ENCODE results near the gene PLCB1.
"Not testable (repeated sequence)": the region's sequence is repeated elsewhere in the genome, so short reads cannot be mapped to it uniquely, and the experiment has no call there.

PLCB1 gene

GRCh38 chr20:8335495-8336195 is 203.6 kb downstream of the PLCB1 start:
- peak in 1 of 14 donors; percentile 46 for DNase-seq

GRCh38 chr20:8339349-8339748 is 207.3 kb downstream of the PLCB1 start:
- DNase-seq: no peak

DNA sequence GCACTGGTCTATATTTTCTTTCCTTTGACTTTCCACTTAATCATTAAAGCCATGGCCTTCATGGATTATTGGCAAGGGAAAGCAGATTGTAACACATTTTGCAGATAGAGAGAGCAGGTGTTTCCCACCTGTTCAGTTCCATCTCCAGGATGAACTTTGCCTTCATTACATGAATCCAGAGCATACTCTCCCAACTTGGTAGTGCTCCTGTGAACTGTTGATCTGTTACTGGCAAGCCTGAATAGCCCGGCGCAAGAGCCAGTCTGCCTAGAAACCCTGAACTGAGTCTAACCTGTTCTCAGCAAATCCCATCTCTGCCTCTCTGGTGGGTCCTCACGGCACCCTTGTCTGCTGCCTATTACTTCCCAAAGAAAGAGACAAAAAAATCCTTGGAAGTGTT is 210.3 kb downstream of the PLCB1 start:
- no peak for DNase-seq

DNA sequence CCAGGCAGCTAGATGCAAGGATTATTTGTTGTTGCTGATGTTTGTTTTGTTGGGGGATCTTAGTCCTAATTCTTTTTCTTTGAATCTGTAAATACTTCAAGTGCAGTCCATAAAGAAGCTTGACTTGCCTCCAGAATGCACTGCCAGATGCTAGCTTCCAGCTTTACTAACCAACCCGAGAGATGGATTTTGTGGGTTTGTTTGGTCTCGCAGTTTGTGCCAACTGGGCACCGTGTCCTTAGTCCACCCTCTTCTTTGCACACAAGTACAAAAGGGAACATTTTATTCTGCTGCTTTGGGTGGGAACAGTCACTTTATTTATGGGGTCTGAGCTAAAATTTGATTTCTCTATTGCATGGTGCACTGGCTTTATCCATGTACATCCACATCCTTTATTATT is 212.0 kb downstream of the PLCB1 start:
- peak in 2 of 14 donors; percentile 20 to 22 for DNase-seq

GRCh38 chr20:8344631-8345030 is 212.6 kb downstream of the PLCB1 start:
- DNase-seq: no peak

DNA sequence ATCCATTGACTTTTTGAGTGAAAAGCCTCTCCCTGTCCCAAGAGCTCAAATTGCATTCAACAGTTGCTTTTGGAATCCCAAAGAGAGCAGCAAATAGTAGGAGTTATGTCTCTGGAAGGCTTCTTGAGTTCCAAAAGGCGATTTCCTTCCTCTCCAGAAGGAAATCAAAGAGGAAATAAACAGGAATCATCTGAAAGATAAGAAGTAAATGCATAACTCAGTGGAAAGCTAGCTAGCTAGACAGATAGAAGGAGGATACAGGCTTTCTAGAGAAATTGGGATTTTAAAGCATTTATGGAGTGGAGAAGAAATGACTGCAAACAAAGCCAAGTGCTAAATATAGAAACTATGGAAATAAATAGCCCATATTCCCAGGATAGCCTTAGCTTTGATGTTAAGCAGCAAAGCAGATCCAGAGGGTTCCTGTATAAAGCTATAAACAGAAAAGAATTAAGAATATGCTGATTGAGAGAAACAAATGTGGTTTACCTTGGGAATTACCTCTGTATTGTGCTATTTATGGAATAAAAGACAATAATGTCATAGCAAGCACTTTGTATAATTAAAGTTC is 214.7 kb downstream of the PLCB1 start:
- no peak for DNase-seq

DNA sequence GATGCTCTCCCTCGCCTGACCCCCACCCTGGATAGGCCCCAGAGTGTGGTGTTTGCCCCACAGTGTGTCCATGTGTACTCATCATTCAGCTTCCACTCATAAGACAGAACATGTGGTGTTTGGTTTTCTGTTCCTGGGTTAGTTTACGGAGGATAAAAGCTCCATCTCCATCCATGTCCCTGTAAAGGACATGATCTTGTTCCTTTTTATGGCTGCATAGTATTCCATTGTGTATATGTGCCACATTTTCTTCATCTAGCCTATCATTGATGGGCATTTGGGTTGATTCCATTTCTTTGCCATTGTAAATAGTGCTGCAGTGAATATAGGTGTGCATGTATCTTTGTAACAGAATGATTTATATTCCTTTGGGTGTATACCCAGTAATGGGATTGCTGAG is 218.2 kb downstream of the PLCB1 start:
- DNase-seq: not testable (repeated sequence)

DNA sequence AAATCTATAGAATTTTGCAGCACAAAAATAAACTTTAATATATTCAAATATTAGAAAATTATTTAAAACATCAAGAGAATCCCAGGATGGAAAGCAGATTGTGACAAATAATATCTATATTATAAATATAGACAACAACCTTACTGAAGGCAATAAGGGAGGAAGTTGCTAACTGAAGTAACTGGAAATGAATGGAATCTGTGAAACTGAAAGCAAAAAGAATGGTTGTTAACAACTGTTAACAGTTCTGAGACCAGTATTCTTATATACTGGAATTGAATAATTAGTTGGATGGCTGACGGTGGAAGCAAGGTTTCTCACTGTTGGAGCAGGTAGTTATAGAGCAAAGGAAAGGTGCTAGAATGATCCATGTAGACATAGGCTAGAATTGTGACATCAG is 220.4 kb downstream of the PLCB1 start:
- DNase-seq: no peak

GRCh38 chr20:8353512-8353911 is 221.4 kb downstream of the PLCB1 start:
- DNase-seq: no peak

DNA sequence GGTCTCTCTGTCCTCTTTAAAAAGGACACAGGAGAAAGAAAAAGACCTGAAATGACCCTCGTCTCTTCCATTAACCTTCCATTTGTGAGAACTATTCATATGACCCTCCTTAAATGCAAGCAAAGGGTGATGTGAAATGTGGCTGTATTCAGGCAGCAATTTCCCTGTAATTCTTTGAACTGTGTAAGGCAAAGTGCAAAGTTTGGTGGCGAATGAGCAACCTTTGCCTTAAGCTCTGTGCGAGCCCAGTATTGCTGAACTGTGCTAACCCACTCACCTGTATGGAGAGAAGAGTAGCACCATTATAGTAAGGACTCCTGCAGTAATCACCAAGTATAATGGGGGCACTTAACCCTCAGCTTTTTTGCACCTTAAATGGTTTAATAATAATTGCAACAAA is 223.4 kb downstream of the PLCB1 start:
- DNase-seq: no peak

GRCh38 chr20:8356806-8357205 is 224.7 kb downstream of the PLCB1 start:
- no peak for DNase-seq

GRCh38 chr20:8357703-8358102 is 225.6 kb downstream of the PLCB1 start:
- no peak for DNase-seq

DNA sequence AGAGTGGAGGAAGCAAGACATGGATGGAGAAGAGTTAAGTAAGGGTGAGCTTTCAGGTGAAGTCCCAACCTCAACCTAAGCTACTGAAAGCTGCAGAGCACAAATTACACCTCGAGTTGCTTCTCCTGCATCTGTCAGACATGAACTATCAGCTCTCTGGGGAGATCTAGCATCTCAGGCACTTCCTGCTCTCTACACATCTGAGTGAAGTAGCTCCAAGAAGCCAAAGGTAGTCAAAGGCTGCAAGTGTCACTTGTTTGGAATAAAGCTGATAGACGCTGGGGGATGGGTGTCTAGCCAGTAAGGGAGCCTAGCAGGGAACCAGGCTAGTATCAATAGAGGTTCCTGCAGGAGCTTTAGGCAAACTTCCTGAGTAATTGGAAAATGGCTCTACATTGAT is 228.0 kb downstream of the PLCB1 start:
- DNase-seq: no peak

GRCh38 chr20:8361006-8361652 is 229.1 kb downstream of the PLCB1 start:
- peak in 1 of 14 donors; percentile 42 for DNase-seq

GRCh38 chr20:8361779-8362178 is 229.7 kb downstream of the PLCB1 start:
- no peak for DNase-seq

GRCh38 chr20:8362457-8362856 is 230.4 kb downstream of the PLCB1 start:
- no peak for DNase-seq

- DNase-seq: no peak
Observed at GRCh38 chr20:8363970-8364733, 232.1 kb downstream of the PLCB1 start.

DNA sequence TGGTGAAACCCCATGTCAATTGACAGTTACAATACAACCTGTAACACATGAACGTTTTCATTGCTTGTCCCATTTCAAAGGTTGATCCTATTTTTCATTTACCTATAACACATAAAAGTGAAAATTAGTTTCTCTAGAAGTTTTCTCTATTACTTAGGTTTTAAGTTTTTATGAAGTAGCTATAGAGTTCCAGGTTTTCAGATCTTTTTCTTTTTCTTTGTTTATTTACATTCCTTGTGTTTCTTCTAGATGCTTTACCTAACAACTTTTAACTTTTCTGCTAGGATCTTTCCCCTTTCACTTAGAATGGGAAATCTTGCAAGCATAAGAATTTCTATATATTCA is 232.6 kb downstream of the PLCB1 start:
- no peak for DNase-seq

- DNase-seq: no peak
Observed at GRCh38 chr20:8365634-8366033, 233.6 kb downstream of the PLCB1 start.

GRCh38 chr20:8366303-8366923 is 234.3 kb downstream of the PLCB1 start:
- no peak for DNase-seq

GRCh38 chr20:8367689-8368088 is 235.6 kb downstream of the PLCB1 start:
- DNase-seq: no peak

DNA sequence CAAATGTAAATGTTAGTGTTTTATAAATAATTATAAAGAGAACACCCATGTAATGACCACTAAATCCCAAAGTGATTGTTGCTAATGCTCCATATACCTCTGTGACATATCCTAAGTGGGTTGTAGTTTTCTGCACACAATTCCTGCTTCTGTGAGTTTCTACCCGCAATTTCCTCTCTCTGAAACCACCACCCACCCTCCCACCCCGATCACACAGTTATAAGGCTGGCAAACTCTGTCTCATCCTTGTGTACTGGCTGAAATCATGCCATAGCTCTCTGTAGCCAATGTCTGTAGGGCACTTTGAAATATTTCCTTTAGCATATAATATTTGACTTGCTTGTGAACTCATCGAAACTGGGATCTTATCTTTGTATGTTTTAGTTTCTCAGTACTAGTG is 236.6 kb downstream of the PLCB1 start:
- no peak for DNase-seq

DNA sequence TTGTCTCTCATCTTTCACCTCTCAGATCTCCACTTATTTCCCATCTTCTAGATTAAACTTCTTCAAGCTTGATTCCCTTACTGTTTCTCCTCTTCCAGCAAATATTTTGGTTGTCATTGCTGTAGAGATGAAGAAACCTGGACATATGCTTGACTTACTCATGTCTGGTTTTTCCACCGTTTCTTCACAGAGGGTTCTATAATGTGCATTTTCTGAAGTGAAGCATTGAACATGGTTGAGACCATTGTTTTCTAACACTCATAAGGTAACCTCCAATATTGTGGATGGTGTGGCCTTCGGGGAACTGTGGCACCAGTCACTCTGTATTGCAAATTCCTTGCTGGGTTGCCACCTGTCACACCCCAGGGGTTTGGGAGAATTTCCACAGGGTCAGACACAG is 237.2 kb downstream of the PLCB1 start:
- no peak for DNase-seq

Measured in C1 segment of cervical spinal cord (tissue), 14 donors.